GM21529 (cell line): ENCODE measurements around the gene MRPS7.
"Not testable (repeated sequence)": the region's sequence is repeated elsewhere in the genome, so short reads cannot be mapped to it uniquely, and the experiment has no call there.

ENCODE experiments used
- ATAC-seq: cut with Tn5 transposase; IDR thresholded peaks from one replicate; pipeline ENCODE4 v1.9.1; 2021; ENCODE audit not compliant: unreplicated experiment

The MRPS7 gene

DNA sequence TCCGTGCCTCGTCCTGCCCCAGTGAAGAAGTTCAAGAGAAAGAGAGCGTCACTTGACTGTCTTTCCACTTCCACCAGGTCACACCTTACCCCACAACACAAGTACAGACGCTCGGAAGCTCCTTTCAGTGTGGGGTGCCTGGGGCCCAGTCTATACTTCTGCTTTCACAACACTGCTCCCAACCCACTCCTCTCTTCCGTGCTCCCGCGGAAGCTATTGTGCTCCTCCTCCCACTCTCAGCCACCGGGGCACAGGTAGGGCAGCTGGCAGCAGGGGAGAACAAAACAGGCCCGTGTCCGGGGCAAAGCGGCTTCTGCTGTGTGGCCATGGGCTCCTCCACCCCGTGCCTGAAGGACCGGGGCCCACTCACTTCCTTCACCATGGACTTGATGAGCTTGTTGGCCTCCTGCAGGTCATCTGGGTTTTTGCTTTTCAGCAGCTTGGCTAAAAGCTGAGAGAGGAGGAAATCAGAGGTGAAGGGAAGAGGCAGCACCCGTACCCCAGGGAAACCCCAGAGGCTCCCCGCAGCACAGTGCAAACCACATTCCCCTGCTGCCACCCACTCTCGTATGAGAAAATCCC is 19.1 kb upstream of the MRPS7 start:
- ATAC-seq, result no peak

DNA sequence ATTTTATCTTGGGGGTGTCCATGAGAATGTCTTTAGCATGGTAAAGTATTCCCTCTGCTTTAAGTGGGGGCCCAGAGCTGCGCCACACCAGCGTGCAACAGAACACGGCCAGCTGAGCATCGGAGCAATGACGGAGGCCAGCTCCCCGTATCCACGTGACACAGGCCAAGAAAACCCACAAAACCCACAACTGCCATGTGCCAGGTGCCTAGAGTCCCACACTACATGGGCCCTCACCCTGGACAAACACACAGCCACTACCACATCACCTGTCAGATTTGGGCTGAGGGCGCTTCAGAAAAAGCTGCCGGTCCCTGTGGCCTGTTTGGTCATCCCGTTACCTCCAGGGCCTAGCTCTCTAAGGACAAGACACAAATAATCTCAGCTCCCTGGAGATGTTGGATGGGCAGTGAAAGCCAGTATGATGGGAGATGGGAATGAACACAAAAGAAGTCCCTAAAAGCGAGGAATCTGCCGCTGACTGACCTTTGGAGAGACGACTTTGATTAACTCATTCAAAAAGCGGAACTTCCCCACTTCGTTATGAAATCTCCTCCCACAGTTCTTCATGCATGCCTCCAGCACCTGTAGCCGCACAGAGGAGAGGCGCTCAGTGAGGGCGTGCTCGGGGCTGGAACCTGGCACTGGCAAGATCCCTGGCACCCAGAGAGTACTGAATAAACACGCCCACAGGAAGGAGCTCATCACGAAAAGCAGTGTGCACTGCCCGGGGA is 17.4 kb upstream of the MRPS7 start:
- no peak for ATAC-seq

GRCh38 chr17:75245011-75245410 is 16.7 kb upstream of the MRPS7 start:
- no peak for ATAC-seq

GRCh38 chr17:75246404-75246803 is 15.3 kb upstream of the MRPS7 start:
- no peak for ATAC-seq

- ATAC-seq, result no peak
These were observed 12.1 kb upstream of the MRPS7 start for GRCh38 chr17:75249564-75249963.

GRCh38 chr17:75250009-75250471 is 11.6 kb upstream of the MRPS7 start:
- ATAC-seq, result peak; percentile 87

GRCh38 chr17:75252039-75252816 is 9.5 kb upstream of the MRPS7 start:
- ATAC-seq, result no peak

DNA sequence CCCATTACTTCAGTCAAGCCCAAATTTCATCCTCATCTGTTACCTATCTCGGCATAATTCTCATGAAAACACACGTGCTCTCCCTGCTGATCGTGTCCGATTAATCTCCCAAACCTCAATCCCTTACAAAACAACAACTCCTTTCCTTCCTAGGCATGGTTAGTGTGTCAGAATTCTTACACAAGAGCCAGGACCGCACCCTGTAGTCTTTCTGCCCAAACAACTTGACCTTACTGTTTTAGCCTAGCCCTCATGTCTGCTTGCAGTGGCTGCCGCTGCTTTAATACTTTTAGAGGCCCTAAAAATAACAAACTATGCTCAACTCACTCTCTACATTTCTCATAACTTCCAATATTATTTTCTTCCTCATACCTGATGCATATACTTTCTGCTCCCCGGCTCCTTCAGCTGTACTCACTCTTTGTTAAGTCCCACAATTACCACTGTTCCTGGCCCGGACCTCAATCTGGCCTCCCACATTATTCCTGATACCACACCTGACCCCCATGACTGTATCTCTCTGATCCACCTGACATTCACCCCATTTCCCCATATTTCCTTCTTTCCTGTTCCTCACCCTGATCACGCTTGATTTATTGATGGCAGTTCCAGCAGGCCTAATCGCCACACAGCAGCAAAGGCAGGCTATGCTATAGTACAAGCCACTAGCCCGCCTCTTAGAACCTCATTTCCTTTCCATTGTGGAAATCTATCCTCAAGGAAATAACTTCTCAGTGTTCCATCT is 5.6 kb upstream of the MRPS7 start:
- ATAC-seq, result not testable (repeated sequence)

GRCh38 chr17:75257228-75257627 is 4.5 kb upstream of the MRPS7 start:
- not testable (repeated sequence) for ATAC-seq

GRCh38 chr17:75260641-75261335 is 891 bp upstream of the MRPS7 start:
- ATAC-seq, result peak; percentile 25

DNA sequence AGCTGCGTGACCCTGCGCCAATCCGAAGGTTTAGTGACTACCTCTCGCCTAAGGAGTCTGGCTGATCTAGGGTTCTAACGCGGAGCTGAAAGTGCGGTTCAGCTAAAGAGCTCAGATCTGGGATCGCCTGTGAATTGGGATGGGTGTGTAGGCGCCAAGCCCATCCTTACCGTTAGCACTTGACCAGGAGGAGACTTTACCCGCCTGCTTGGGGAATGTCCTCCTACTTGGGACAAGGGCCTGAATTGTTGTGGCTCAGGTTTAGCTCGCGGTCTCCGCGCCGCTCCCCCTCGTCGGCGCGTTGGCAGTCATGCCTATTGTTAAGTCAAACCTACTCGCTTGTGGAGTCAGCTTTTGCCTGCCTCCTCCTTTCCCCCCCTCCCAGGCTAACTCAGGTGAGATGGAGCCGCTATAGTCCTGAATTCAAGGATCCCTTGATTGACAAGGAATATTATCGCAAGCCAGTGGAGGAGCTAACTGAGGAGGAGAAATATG is 480 bp downstream of the MRPS7 start:
- peak; percentile 5 for ATAC-seq

GRCh38 chr17:75263055-75263454 is 1.4 kb downstream of the MRPS7 start:
- no peak for ATAC-seq

- ATAC-seq, result no peak
These were observed 4.1 kb downstream of the MRPS7 start for GRCh38 chr17:75265614-75266315.

DNA sequence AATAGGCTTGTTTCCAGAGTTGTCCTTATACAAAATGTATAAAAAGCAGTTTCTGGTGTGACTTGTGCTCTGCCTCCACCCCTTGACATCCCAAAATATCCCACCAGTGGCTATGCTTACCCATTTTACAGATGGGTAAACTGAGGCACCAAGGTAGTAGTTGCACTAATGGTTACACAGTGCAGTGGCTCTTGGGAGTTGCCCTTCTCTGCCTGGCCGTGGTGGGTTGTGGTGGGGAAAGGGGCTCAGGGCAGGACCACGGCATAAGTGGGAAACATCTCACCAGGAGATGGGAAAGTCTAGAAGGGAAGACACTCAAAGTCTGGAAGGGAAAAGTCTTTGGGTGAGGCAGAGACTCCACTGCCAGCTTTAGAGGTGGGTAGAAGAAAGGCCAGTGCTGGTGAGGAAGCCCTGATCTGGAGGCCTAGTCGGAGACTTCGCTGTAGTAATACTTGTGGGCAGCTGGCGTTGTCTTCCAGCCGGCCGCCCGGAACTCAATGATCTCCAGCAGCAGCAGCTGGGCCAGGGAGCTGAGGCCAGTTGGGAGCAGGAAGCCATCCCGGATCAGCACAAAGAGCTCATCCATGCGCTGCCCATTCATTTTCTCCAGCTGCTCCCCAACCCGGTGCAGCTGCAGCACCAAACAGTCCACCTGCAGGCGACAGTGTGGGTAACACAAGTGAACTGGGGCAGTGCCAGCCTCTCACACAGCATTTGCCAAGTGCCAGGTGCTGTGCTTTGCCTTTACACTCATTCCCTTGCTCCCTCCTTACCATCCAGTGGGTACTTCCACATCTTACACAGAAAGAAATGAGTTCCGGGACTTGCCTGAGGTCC is 4.9 kb downstream of the MRPS7 start:
- ATAC-seq, result no peak

DNA sequence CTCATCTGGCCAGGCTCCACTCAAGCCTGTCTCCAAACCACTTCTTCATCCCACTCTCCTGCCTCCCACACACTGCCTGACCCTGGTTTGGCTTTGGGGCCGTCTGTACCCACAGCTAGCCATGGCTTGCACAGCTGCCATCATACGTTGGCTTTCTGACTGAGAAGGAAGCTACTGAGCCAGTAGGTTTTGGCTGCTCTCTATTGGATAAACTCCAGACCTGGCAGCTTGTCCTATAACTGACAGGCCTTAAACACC is 5.4 kb downstream of the MRPS7 start:
- ATAC-seq, result no peak

DNA sequence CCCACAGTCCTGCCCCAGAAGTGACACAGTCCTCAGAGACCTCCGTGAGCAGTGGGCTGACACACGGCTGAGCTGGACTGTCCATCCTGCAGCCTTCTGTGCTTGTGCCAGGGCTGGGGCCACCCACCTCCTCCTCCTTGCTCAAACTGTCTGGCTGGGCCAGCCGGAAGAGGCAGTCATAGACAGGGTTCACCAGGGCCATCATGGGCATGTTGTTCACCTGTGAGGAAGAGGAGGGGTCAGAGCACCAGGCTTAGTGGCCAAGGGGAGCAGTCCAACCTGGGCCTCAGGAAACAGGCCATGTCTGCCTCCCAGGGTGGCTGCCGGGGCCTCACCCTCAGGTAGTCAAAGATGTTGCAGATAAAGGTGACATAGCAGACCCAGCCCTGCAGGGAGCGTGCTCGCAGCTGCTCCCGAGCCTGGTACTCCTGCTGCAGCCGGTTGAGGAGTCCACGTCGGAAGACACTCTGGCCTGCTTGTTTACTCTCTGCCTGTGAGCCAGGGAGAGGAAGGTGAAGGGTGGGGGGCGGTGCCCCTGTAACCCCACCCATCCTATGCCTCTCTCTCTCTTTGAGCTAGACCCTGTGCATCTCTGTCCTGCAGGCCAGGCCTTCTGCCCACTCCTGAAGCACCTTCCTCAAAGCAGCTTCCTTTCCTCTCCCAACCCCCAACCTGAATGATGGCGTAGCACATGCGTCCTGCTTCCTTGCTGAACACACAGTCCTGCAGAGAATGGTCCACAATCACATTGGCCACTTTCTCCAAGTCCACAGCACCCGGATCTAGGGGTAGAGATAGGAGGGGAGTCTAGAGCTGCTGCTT is 5.9 kb downstream of the MRPS7 start:
- ATAC-seq, result no peak

DNA sequence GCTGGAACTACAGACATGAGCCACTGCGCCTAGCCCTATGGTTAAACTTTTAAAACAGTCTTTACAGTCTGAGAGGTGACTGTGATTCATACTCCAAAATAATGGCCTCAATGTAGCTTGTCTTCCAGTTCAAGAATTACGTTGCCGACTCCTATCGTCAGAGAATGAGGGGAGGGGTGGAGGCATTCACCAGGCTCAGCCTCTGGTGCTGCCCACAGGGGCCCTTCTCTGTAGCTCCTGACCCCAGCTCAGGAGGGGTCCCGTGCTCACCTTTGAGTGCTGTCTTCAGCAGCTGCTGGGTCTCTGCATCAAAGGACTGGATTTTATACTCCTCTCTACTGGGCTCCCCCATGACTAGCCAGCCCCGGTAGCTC is 8.2 kb downstream of the MRPS7 start:
- ATAC-seq, result no peak

GRCh38 chr17:75270218-75270965 is 8.7 kb downstream of the MRPS7 start:
- peak; percentile 38 for ATAC-seq
